ENCODE measurements around the gene IL23R. TPM values are rescaled to one million over a fixed set of nuclear protein-coding genes. Genes with fewer than 3 reads are reported as not detected.
A peak's percentile ranks its signal among the peaks of the same experiment; 100 is the strongest.

Gene IL23R
- total RNA-seq, 8 experiments from 2014 or later = 0.14 to 0.87 (median 0.48) TPM; not detected in 4

DNA sequence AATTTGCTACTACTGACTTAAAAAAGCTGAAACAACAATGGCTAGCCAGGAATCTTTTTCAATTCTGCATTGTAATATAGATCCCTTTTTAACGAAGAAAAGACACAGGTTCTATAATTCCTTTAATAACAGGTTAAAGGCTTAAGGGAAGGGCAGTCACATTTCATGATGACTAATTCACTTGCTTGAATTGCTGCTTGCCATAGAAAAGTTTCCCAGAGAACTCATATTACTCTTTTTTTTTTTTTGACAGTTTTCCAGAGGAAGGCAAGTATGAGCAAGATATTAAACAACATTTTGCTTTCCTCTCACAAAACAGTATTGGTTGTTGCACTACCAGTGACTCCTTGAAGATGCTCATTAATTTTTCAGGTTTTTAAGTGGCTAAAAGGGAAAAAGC is 60.9 kb downstream of the IL23R start:
- peaks cover 14 to 24% of the 10 kb centered on the region in 2 donors for H3K4me1 ChIP-seq (replicated peaks in 1 of 2)
- in situ Hi-C loops (cut with MboI; ENCODE audit: low pct_unique_long_range_greater_than_20kb in 2 of 9, low sequenced_read_pairs in 9 of 9, unreplicated experiment in 9 of 9) = loop anchor here in 5 of 9 experiments (25.0 kb wide), 2 partner anchors 260 to 285 kb away; no protein-coding TSS in a partner anchor
- H3K4me3 ChIP-seq = no peak overlapping the region
- 13 to 100% (median 85%) methylated on average over 1 of the region's 1 CpG; no CpG with 5 or more reads in 2 of the 10 experiments for WGBS, 10 experiments
- no peak overlapping the region for H3K27ac ChIP-seq
- peak in 2 of 8 experiments; percentile 56 to 73 for ATAC-seq (replicated peaks in 6 of 8)

DNA sequence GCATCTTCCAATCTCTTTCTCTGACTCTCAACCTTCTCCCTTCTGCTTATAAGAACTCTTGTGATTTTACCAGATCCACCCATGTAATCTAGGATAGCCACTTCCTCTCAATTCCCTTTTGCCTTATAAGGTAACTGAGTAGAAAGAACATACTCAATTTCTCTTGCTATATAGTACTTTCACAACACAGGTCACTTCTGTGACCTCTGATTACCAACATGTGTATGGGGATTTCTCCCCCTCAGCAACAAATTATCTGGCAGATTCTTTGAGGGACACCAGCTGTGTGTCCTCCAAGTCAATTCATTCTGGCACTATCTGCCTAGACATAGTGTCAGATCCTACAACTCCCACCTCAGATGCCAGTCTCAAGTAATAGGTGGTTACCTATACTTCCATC is 62.5 kb downstream of the IL23R start:
- in situ Hi-C loops (cut with MboI; ENCODE audit: low pct_unique_long_range_greater_than_20kb in 2 of 9, low sequenced_read_pairs in 9 of 9, unreplicated experiment in 9 of 9) = loop anchor here in 5 of 9 experiments (25.0 kb wide), 2 partner anchors 259 to 284 kb away; no protein-coding TSS in a partner anchor
- Histone ChIP-seq H3K27ac (no peak overlapping the region), H3K4me1 (replicated peaks in 1 of 2) (peaks cover 14 to 18% of the 10 kb centered on the region in 2 donors), H3K4me3 (no peak overlapping the region)
- no peak for ATAC-seq (replicated peaks in 6 of 8)

DNA sequence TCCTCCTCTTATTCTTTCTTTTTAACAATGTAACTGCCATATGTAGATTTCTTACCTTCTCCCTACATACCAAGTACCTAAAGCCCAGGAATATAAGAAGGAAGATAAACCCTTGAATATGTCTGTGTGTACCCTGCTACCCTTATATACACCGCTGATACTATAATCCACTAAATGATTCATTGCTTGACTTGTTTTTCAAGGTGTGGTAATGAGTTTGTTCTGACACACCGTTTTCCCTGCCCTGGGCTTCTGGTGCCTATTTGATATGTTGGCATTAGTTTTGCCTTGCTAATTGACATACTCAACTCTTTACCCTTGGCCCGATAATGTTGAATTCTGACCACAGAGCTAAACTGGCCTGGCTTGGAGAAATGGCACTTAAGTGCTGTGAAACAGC is 64.3 kb downstream of the IL23R start:
- in situ Hi-C loops (cut with MboI; ENCODE audit: low pct_unique_long_range_greater_than_20kb in 2 of 9, low sequenced_read_pairs in 9 of 9, unreplicated experiment in 9 of 9) = loop anchor here in 7 of 9 experiments (10.0 to 25.0 kb wide), 3 partner anchors 257 to 282 kb away; no protein-coding TSS in a partner anchor
- Histone ChIP-seq H3K27ac (no peak overlapping the region), H3K4me1 (replicated peaks in 1 of 2) (peaks cover 0 to under 1% of the 10 kb centered on the region in 2 donors), H3K4me3 (no peak overlapping the region)
- ATAC-seq (replicated peaks in 6 of 8) = no peak
- WGBS, 10 experiments = 18 to 100% (median 67%) methylated on average over 1 to 3 of the region's 3 CpGs; no CpG with 5 or more reads in 1 of the 10 experiments

DNA sequence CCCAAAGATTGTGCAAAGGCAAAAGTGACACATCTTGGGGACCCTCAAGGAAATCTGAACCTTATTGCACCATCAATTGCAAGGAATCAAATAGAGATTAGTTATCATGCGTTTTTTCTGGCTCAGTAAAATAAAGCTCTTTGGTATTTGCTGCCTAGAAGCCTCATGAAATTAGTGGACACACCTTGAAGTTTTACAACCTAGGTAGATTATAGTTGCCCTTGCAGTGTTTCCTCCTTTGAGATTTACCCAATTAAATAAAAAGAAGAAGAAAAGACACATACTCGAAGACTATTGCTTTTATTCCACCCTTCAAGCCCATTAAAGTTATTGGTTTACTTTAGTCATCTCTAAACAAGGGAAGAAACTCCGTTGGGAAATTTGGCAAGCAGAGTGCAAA is 70.0 kb downstream of the IL23R start:
- ATAC-seq (replicated peaks in 6 of 8) = no peak
- WGBS, 10 experiments = 18 to 75% (median 53%) methylated on average over 3 of the region's 3 CpGs
- no peak overlapping the region for H3K27ac ChIP-seq
- no peaks in the 10 kb centered on the region for H3K4me1 ChIP-seq (replicated peaks in 1 of 2)
- H3K4me3 ChIP-seq = no peak overlapping the region
- in situ Hi-C loops (cut with MboI; ENCODE audit: low pct_unique_long_range_greater_than_20kb in 2 of 9, low sequenced_read_pairs in 9 of 9, unreplicated experiment in 9 of 9) = loop anchor here in 7 of 9 experiments (10.0 to 25.0 kb wide), 3 partner anchors 251 to 276 kb away; no protein-coding TSS in a partner anchor

DNA sequence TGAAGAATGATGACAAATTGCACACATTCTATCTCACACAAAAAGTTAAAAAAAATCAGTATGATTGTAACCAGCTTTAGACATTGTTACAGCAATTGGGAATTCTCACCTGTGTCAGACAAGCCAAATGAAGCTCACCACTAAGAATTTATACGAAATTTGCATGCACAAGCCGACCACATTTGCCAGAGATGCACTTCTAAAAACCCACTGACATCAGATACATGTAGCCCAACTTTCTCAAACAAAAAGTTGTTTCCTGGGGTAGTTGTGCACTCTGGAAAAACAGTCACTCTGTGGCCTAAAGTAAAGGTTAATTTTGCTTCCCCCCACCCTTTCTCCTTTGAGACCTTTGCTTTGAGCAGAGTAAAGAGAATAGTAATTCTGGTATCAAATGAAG is 73.5 kb downstream of the IL23R start:
- ATAC-seq (replicated peaks in 6 of 8) = no peak
- WGBS, 10 experiments = 0 to 92% (median 43%) methylated on average over 1 to 2 of the region's 2 CpGs; no CpG with 5 or more reads in 2 of the 10 experiments
- Histone ChIP-seq H3K27ac (no peak overlapping the region), H3K4me1 (replicated peaks in 1 of 2) (no peaks in the 10 kb centered on the region), H3K4me3 (no peak overlapping the region)
- in situ Hi-C loops (cut with MboI; ENCODE audit: low pct_unique_long_range_greater_than_20kb in 2 of 9, low sequenced_read_pairs in 9 of 9, unreplicated experiment in 9 of 9) = loop anchor here in 7 of 9 experiments (10.0 to 25.0 kb wide), 3 partner anchors 248 to 273 kb away; no protein-coding TSS in a partner anchor

DNA sequence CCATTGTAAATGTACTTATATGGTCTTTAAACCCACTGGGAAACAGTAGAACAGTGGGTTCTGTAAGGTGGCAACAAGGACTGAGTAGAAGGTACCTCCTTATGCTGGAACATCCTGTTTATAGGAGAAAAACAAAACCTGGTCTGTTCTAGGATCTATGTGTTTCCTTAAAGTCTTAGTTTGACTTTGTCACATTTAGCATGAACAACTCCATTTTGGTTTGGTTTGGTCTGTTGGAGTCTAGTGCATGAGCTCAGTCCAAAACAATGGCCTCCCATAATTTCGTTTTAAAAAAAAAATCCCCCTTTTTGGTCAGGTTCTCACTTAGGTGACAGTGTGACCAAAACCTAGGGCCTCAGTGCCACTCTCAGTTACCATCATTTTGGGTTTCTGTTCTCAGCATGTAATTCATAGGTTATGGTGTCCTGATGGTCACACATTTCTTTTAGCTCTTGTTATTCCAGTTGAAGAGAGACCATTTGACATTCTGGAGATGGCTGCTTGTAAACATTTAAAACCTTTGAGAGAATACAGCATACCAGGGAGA is 75.0 kb downstream of the IL23R start:
- in situ Hi-C loops (cut with MboI; ENCODE audit: low pct_unique_long_range_greater_than_20kb in 2 of 9, low sequenced_read_pairs in 9 of 9, unreplicated experiment in 9 of 9) = loop anchor here in 5 of 9 experiments (25.0 kb wide), 2 partner anchors 246 to 271 kb away; no protein-coding TSS in a partner anchor
- Histone ChIP-seq H3K4me1 (replicated peaks in 1 of 2) (no peaks in the 10 kb centered on the region), H3K27ac (no peak overlapping the region), H3K4me3 (no peak overlapping the region)
- WGBS, 10 experiments = 0 to 78% (median 49%) methylated on average over 1 of the region's 1 CpG; no CpG with 5 or more reads in 4 of the 10 experiments
- ATAC-seq (replicated peaks in 6 of 8) = no peak

DNA sequence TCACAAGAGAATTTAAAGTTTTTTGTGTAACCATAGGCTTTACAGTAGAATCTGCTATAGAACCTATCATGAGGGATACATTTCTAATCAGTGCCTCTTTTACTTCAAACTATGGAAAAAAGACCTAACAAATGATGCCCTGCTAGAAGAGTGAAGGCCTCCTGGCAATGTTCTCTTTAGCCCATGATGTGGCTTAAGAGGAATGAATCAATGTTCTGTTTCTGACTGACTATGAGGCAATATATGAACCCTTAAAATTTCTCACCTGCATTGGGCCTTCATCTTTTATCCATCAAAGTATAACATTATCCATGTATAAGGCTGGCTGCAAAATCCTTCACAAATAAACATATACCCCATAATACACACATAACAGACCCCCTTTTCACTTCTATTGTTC is 75.8 kb downstream of the IL23R start:
- in situ Hi-C loops (cut with MboI; ENCODE audit: low pct_unique_long_range_greater_than_20kb in 2 of 9, low sequenced_read_pairs in 9 of 9, unreplicated experiment in 9 of 9) = loop anchor here in 5 of 9 experiments (25.0 kb wide), 2 partner anchors 245 to 270 kb away; no protein-coding TSS in a partner anchor
- Histone ChIP-seq H3K27ac (no peak overlapping the region), H3K4me3 (no peak overlapping the region), H3K4me1 (replicated peaks in 1 of 2) (no peaks in the 10 kb centered on the region)
- ATAC-seq (replicated peaks in 6 of 8) = no peak

DNA sequence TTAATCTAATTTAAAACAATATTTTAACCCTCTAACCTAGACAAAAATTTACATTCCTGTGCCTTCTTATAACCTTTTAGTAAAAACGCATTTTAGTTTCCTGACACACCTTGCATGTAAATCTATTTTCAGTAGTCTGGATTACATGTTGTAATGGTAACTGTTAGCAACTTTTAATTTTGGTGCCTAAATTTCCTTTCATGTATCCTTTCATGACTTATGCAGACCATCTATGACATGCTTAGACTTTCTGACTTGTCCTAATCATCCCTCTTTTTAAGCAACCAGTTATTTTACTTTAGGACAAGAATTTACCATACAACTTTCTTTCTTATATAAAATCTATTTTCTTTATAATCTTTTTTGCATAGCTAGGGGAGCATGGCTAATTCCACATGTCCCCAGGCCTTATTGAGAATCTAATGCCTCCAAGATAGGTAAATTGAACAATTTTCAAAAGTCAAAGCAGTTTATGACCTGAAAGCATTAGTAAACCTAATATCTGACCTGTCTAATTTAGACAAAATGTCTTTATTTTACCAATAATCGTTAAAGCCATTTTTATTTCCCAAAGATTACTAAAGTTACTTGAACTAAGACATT is 83.9 kb downstream of the IL23R start:
- ATAC-seq (replicated peaks in 6 of 8) = no peak
- in situ Hi-C loops (cut with MboI; ENCODE audit: low pct_unique_long_range_greater_than_20kb in 2 of 9, low sequenced_read_pairs in 9 of 9, unreplicated experiment in 9 of 9) = no loop called here
- Histone ChIP-seq H3K4me1 (replicated peaks in 1 of 2) (no peaks in the 10 kb centered on the region), H3K27ac (no peak overlapping the region), H3K4me3 (no peak overlapping the region)
- WGBS, 10 experiments = 5 to 92% (median 61%) methylated on average over 2 of the region's 2 CpGs

DNA sequence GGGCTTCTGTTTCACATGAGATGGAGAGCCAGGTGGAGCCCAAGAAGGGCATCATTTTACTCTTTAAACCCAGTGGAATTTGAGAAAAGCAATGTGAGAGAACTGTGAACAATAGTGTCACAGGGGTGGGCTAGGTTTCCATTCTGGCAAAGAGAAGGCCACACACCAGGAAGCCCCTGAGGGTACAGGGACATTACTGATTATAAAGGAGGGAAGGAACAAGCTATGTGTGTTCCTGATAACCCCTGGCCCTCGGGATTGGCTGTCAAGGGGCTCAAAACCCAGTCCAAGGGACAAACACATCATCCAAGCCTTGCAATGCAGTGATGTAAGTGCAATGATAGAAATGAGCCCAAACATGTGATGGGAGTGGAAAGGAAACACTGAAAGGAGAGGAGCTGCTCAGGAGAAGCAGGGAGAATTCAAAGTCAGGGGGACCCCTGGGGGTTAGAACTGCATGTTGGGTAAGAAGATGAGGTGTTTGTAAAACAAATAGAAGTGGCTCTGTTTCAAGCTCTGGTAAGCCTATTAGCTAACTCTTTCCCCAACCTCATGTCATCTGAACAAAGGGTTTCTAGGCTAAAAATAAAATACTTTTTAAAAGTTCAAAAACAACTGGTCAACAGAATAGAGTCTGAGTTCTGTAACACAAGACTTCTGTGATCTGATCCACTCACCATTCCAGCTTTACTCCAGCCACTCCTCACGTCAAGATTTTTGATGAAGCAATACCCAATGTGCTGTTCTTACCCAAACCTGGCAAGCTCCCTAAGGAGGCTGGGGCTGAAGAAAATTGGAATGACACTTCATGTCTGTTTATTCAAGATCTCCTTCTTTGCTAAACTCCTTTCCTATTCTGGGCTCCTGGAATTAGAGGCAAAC is 90.3 kb downstream of the IL23R start:
- WGBS, 10 experiments = 0 to 100% (median 70%) methylated on average over 1 to 2 of the region's 2 CpGs; no CpG with 5 or more reads in 2 of the 10 experiments
- ATAC-seq (replicated peaks in 6 of 8) = peak in 2 of 8 experiments; percentile 60 to 67
- Histone ChIP-seq H3K4me3 (no peak overlapping the region), H3K4me1 (replicated peaks in 1 of 2) (no peaks in the 10 kb centered on the region), H3K27ac (no peak overlapping the region)
- in situ Hi-C loops (cut with MboI; ENCODE audit: low pct_unique_long_range_greater_than_20kb in 2 of 9, low sequenced_read_pairs in 9 of 9, unreplicated experiment in 9 of 9) = no loop called here

DNA sequence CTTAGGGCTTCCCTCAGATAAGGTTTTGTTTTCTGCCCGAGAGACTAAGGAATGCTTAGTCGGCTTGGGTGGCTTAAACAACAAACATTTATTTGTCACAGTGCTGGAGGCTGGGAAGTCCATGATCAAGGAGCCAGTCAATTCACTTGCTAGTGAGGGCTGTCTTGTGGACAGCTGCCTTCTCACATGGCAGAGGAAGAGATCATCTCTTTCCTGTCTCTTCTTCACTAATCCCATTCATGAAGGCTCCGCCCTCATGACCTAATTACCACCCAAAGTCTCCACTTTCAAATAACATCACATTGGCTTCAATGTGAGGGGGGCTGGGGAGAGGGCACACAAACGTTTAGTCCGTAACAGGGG is 90.9 kb downstream of the IL23R start:
- H3K4me1 ChIP-seq (replicated peaks in 1 of 2) = no peaks in the 10 kb centered on the region
- H3K27ac ChIP-seq = no peak overlapping the region
- 67 to 93% (median 86%) methylated on average over 2 to 3 of the region's 5 CpGs; no CpG with 5 or more reads in 3 of the 10 experiments for WGBS, 10 experiments
- no peak overlapping the region for H3K4me3 ChIP-seq
- ATAC-seq (replicated peaks in 6 of 8) = peak in 2 of 8 experiments; percentile 50 to 73
- in situ Hi-C loops (cut with MboI; ENCODE audit: low pct_unique_long_range_greater_than_20kb in 2 of 9, low sequenced_read_pairs in 9 of 9, unreplicated experiment in 9 of 9) = no loop called here

DNA sequence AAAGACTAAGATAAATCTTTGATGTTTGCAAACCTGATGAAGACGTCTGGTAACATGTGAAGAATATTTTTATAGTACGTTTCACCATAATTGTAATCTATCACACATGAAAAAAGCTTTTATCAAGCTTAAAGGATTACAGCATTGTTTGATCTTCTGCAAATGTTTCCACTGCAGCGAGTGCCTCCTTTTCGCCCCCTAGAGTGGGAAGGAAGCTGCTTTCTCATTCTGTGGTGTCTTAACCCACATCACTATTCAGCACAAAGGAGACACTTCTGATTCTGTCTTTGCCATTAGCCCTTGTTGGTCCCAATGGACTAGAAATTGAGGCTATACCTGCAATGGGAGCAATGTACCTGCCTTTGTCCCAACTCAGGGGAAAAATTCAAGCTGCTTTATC is 95.4 kb downstream of the IL23R start:
- no peak overlapping the region for H3K4me3 ChIP-seq
- peak in 4 of 8 experiments; percentile 35 to 92 (median 44) for ATAC-seq (replicated peaks in 6 of 8)
- WGBS, 10 experiments = 7 to 55% (median 40%) methylated on average over 3 to 4 of the region's 4 CpGs; no CpG with 5 or more reads in 1 of the 10 experiments
- in situ Hi-C loops (cut with MboI; ENCODE audit: low pct_unique_long_range_greater_than_20kb in 2 of 9, low sequenced_read_pairs in 9 of 9, unreplicated experiment in 9 of 9) = no loop called here
- peaks cover 0 to 3% of the 10 kb centered on the region in 2 donors for H3K4me1 ChIP-seq (replicated peaks in 1 of 2)
- no peak overlapping the region for H3K27ac ChIP-seq

DNA sequence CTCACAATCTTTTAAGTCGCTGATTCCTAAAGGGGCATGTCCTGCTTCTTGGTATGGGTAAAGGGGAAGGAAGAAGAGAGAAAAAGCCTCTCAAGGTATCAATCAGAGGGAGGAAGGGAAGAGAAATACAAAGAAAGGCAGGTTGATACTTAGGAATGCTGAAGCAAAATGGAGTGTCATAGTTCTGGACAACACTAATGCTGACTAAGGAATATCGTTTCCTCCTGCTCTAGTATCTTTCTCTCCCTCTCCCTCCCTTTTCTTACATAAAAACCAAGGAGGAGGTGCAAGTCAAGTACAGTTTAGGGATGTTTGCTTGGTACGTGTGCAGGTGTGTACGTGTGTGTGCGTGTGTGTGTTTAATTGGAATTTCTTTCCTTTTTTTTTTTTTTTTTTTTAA is 96.5 kb downstream of the IL23R start:
- WGBS, 10 experiments = 33 to 100% (median 90%) methylated on average over 1 to 5 of the region's 5 CpGs
- Histone ChIP-seq H3K4me1 (replicated peaks in 1 of 2) (peaks cover 0 to 3% of the 10 kb centered on the region in 2 donors), H3K27ac (no peak overlapping the region), H3K4me3 (no peak overlapping the region)
- no peak for ATAC-seq (replicated peaks in 6 of 8)
- in situ Hi-C loops (cut with MboI; ENCODE audit: low pct_unique_long_range_greater_than_20kb in 2 of 9, low sequenced_read_pairs in 9 of 9, unreplicated experiment in 9 of 9) = no loop called here

DNA sequence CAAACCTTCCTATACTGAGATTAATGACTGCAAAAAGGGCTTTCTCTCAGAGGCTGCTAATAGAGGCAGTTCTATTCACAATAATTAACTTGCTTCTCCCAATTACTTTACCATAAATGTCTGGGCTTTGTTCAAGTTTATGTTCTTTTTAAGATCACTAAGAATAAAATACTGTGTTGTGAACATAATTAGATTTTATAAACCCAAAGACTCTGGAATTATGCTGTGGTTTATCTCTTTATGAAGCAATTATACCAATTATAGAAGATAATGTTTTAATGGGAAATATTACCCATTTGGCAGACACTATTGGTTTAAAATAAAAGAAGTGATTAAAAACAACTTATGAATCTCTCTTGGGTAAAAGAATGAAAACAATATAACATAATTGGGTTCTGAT is 97.9 kb downstream of the IL23R start:
- in situ Hi-C loops (cut with MboI; ENCODE audit: low pct_unique_long_range_greater_than_20kb in 2 of 9, low sequenced_read_pairs in 9 of 9, unreplicated experiment in 9 of 9) = no loop called here

More for the DNA sequence above, 97.9 kb downstream of the IL23R start:
- H3K27ac ChIP-seq = no peak overlapping the region
- ATAC-seq (replicated peaks in 6 of 8) = no peak
- H3K4me1 ChIP-seq (replicated peaks in 1 of 2) = peaks cover 0 to 3% of the 10 kb centered on the region in 2 donors
- H3K4me3 ChIP-seq = no peak overlapping the region

Data from motor neuron (in vitro differentiated cells).